MCF 10A (cell line): ENCODE results near the gene NOD1. TPM values are rescaled to one million over a fixed set of nuclear protein-coding genes. Genes with fewer than 3 reads are reported as not detected.

Source experiments
- BruUV-seq: library from RNA; stranded (reverse); fragments of 400-500 nt; replicated peaks from 2 replicates; lab custom pipeline; 2021; lab: Mats Ljungman, UMichigan
- CTCF ChIA-PET: fragments of 300-600 bp; sonication (Branson Sonifier 250); formaldehyde crosslinking; extraction: SDS; loops from one replicate; lab custom pipeline; 2021; ENCODE audit warnings: antibody characterized with exemption, inconsistent platforms; lab: Yijun Ruan, JAX
- POLR2A ChIA-PET: fragments of 300-600, 350-650 bp; sonication (Branson Sonifier 250); formaldehyde crosslinking; extraction: SDS; loops from one replicate; lab custom pipeline; 2020; ENCODE audit warnings: antibody characterized with exemption, inconsistent platforms; lab: Yijun Ruan, JAX
- DNase-seq: peaks from one replicate; pipeline ENCODE4 v3.0.0-alpha.2; 2018; ENCODE audit not compliant: unreplicated experiment
- H3K27ac Mint-ChIP-seq: one replicate; pipeline ENCODE4 v1.8.0; 2022; ENCODE audit warnings: mild to moderate bottlenecking, low read depth, mixed read lengths; ENCODE audit not compliant: unreplicated experiment
- H3K27me3 Mint-ChIP-seq: one replicate; pipeline ENCODE4 v1.8.0; 2022; ENCODE audit warnings: mixed read lengths; ENCODE audit not compliant: insufficient read depth, unreplicated experiment
- H3K36me3 Mint-ChIP-seq: one replicate; pipeline ENCODE4 v1.8.0; 2022; ENCODE audit warnings: mild to moderate bottlenecking, moderate library complexity, mixed read lengths; ENCODE audit not compliant: insufficient read depth, unreplicated experiment
- H3K4me1 Mint-ChIP-seq: one replicate; pipeline ENCODE4 v1.8.0; 2022; ENCODE audit warnings: mixed read lengths; ENCODE audit not compliant: insufficient read depth, unreplicated experiment
- H3K4me3 Mint-ChIP-seq: one replicate; pipeline ENCODE4 v1.8.0; 2022; ENCODE audit warnings: mild to moderate bottlenecking, moderate library complexity, mixed read lengths; ENCODE audit not compliant: unreplicated experiment
- H3K9me3 Mint-ChIP-seq: one replicate; pipeline ENCODE4 v1.8.0; 2022; ENCODE audit warnings: mixed read lengths; ENCODE audit not compliant: unreplicated experiment
- CTCF ChIP-seq: fragments of 200-600 bp; IDR thresholded peaks from one replicate; pipeline ENCODE4 v1.8.0; 2022; ENCODE audit warnings: antibody characterized with exemption, mild to moderate bottlenecking; ENCODE audit not compliant: unreplicated experiment
- intact Hi-C: fragments of 100-400 bp; cut with micrococcal nuclease; formaldehyde crosslinking; loops from 2 replicates; pipeline ENCODE4 v1.14.1; 2022
- total RNA-seq: library from RNA; stranded (reverse); gene quantifications from 2 replicates; pipeline ENCODE4 v1.2.3, GENCODE V29; 2022

NOD1 gene
- total RNA-seq, 1 experiment from 2014 or later: 3.8 TPM

GRCh38 chr7:30470163-30470770 lies 8.3 kb downstream of the NOD1 start:
- ChIA-PET POLR2A (interaction anchor here (1.1 to 3.4 kb wide), 2 partner anchors 8 to 35 kb away, joined by 4 to 33 read pairs; partner anchors contain the start of gene NOD1), CTCF (interaction anchor here (0.6 to 2.1 kb wide), 3 partner anchors 8 to 1631 kb away, joined by 3 to 8 read pairs (median 3); partner anchors contain the start of gene NOD1)
- no peaks in the 10 kb centered on the region for H3K27me3 Mint-ChIP-seq
- TF ChIP-seq CTCF: no peak
- intact Hi-C loops: no loop called here
- peak overlapping the region; percentile 98 for H3K27ac Mint-ChIP-seq
- H3K4me3 Mint-ChIP-seq: no peak overlapping the region
- peaks cover 27% of the 10 kb centered on the region for H3K4me1 Mint-ChIP-seq
- DNase-seq: no peak
- H3K36me3 Mint-ChIP-seq: no peaks in the 10 kb centered on the region
- no TSS peak for BruUV-seq
- H3K9me3 Mint-ChIP-seq: no peaks in the 10 kb centered on the region

GRCh38 chr7:30469303-30469702 lies 9.3 kb downstream of the NOD1 start:
- BruUV-seq: no TSS peak
- Mint-ChIP-seq H3K27me3 (no peaks in the 10 kb centered on the region), H3K4me1 (peaks cover 27% of the 10 kb centered on the region), H3K36me3 (no peaks in the 10 kb centered on the region), H3K9me3 (no peaks in the 10 kb centered on the region), H3K4me3 (peak overlapping the region; percentile 64), H3K27ac (peak overlapping the region; percentile 98)
- DNase-seq: peak; percentile 96
- peak; percentile 32 for TF ChIP-seq CTCF
- intact Hi-C loops: no loop called here
- ChIA-PET CTCF (interaction anchor here (0.6 to 2.1 kb wide), 13 partner anchors 9 to 1547 kb away, joined by 3 to 8 read pairs (median 3); partner anchors contain the start of gene NOD1), POLR2A (interaction anchor here (0.7 to 3.4 kb wide), 10 partner anchors 9 to 307 kb away, joined by 3 to 33 read pairs (median 3); partner anchors contain the start of genes GGCT, NOD1 and ZNRF2)

GRCh38 chr7:30468791-30469190 lies 9.8 kb downstream of the NOD1 start:
- no peak for DNase-seq
- TF ChIP-seq CTCF: no peak
- Mint-ChIP-seq H3K27ac (peak overlapping the region; percentile 98), H3K4me3 (peak overlapping the region; percentile 64), H3K27me3 (no peaks in the 10 kb centered on the region), H3K4me1 (peaks cover 27% of the 10 kb centered on the region), H3K9me3 (no peaks in the 10 kb centered on the region), H3K36me3 (no peaks in the 10 kb centered on the region)
- intact Hi-C loops: no loop called here
- POLR2A ChIA-PET: interaction anchor here (0.7 to 3.4 kb wide), 9 partner anchors 10 to 184 kb away, joined by 3 to 33 read pairs (median 3); partner anchors contain the start of genes GGCT, NOD1 and ZNRF2
- BruUV-seq: TSS peak; percentile 47
- CTCF ChIA-PET: interaction anchor here (0.6 to 2.1 kb wide), 14 partner anchors 8 to 1547 kb away, joined by 3 to 8 read pairs (median 4); partner anchors contain the start of gene NOD1

GRCh38 chr7:30468041-30468440 lies 10.5 kb downstream of the NOD1 start:
- BruUV-seq: no TSS peak
- no peaks in the 10 kb centered on the region for H3K27me3 Mint-ChIP-seq
- ChIA-PET CTCF (interaction anchor here (0.6 to 1.4 kb wide), 2 partner anchors 7 to 103 kb away, joined by 4 to 5 read pairs; no protein-coding TSS in a partner anchor), POLR2A (interaction anchor here (3.4 kb wide), 1 partner anchor 10 kb away, joined by 33 read pairs; the partner anchor contains the start of gene NOD1)
- no peak for DNase-seq
- peaks cover 27% of the 10 kb centered on the region for H3K4me1 Mint-ChIP-seq
- no peaks in the 10 kb centered on the region for H3K9me3 Mint-ChIP-seq
- no peak for TF ChIP-seq CTCF
- H3K27ac Mint-ChIP-seq: peak overlapping the region; percentile 98
- H3K4me3 Mint-ChIP-seq: no peak overlapping the region
- peaks cover 3% of the 10 kb centered on the region for H3K36me3 Mint-ChIP-seq
- intact Hi-C loops: no loop called here
